DOHH2 (cell line): ENCODE measurements around the gene SPNS2.

Source experiments
- H3F3A ChIP-seq: fragments of 200-600 bp; sonication (generic), shearing (Covaris generic); 2 replicates; pipeline ENCODE4 v1.6.0; 2016; ENCODE audit warnings: antibody characterized with exemption, mild to moderate bottlenecking; ENCODE audit not compliant: control insufficient read depth, insufficient read depth
- H3K27ac ChIP-seq: fragments of 200-600 bp; sonication (generic); 2 replicates; pipeline ENCODE4 v1.5.1; 2014; ENCODE audit warnings: low read depth, mild to moderate bottlenecking, low read length, moderate library complexity
- H3K27me3 ChIP-seq: fragments of 200-600 bp; sonication (generic); 2 replicates; pipeline ENCODE4 v1.6.1; 2014; ENCODE audit warnings: mild to moderate bottlenecking, low read length, mixed read lengths; ENCODE audit not compliant: control insufficient read depth
- H3K36me3 ChIP-seq: fragments of 200-600 bp; sonication (generic); 2 replicates; pipeline ENCODE4 v1.6.1; 2014; ENCODE audit warnings: mild to moderate bottlenecking, low read length, moderate library complexity, mixed read lengths; ENCODE audit not compliant: control insufficient read depth
- H3K4me1 ChIP-seq: fragments of 200-600 bp; sonication (generic); 2 replicates; pipeline ENCODE4 v1.6.1; 2014; ENCODE audit warnings: mild to moderate bottlenecking, low read length, mixed read lengths; ENCODE audit not compliant: control insufficient read depth
- H3K4me2 ChIP-seq: fragments of 200-600 bp; sonication (generic); 2 replicates; pipeline ENCODE4 v1.6.0; 2014; ENCODE audit warnings: mild to moderate bottlenecking, low read length, moderate library complexity
- H3K4me3 ChIP-seq: fragments of 200-600 bp; sonication (generic); 2 replicates; pipeline ENCODE4 v1.5.1; 2014; ENCODE audit warnings: mild to moderate bottlenecking, low read length, mixed read lengths
- H3K79me2 ChIP-seq: fragments of 200-600 bp; sonication (generic); 2 replicates; pipeline ENCODE4 v1.6.1; 2014; ENCODE audit warnings: mild to moderate bottlenecking, low read length, mixed read lengths; ENCODE audit not compliant: control insufficient read depth
- H3K9me2 ChIP-seq: fragments of 200-600 bp; sonication (generic); replicated peaks from 2 replicates; pipeline ENCODE4 v1.6.1; 2014; ENCODE audit warnings: mild to moderate bottlenecking, low read length, mixed read lengths; ENCODE audit not compliant: control insufficient read depth
- H3K9me3 ChIP-seq: fragments of 200-600 bp; sonication (generic); 2 replicates; pipeline ENCODE4 v1.6.1; 2014; ENCODE audit warnings: antibody characterized with exemption, low read length, mixed read lengths; ENCODE audit not compliant: control insufficient read depth, insufficient read depth
- H4K20me1 ChIP-seq: fragments of 200-600 bp; sonication (generic); 2 replicates; pipeline ENCODE4 v1.6.0; 2014; ENCODE audit warnings: low read depth, mild to moderate bottlenecking, antibody characterized with exemption, low read length, moderate library complexity; ENCODE audit not compliant: control insufficient read depth, insufficient read depth
- EZH2phosphoT487 ChIP-seq: fragments of 200-600 bp; sonication (generic); IDR thresholded peaks from 2 replicates; pipeline ENCODE4 v1.6.1; 2017; ENCODE audit warnings: borderline replicate concordance, mild to moderate bottlenecking, antibody characterized with exemption, low read length, moderate library complexity, mixed read lengths
- TF ChIP-seq, protein P1 (sequence below): fragments of 200-600 bp; sonication (generic); IDR thresholded peaks from one replicate; pipeline ENCODE4 v1.5.1; 2014; ENCODE audit warnings: antibody characterized with exemption, mild to moderate bottlenecking, low read depth, low read length; ENCODE audit not compliant: poor library complexity, severe bottlenecking

The SPNS2 gene

DNA sequence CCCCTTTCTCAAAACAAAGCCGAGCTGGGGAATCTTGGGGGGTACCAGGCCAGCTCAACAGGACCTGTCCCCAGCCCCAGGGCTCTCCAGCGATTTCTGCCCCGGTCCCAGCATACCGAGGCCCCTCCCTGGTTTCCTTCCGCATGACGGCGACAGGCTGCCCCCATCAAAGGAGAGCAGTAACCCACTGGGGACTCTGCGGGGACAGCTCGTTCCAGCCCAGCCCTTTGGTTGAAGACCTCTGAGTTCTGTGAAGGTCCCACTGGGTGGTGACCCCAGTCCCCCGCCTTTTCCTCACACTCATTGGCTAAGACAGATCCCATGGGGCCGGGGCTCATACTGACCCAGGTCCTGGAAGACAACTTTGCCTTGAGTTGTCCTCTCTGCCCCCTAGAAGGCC lies 89.7 kb downstream of the SPNS2 start:
- Histone ChIP-seq H3K4me1 (no peaks in the 10 kb centered on the region), H3K9me2 (no peaks in the 10 kb centered on the region), H4K20me1 (no peaks in the 10 kb centered on the region), H3K79me2 (no peaks in the 10 kb centered on the region), H3K4me3 (no peak overlapping the region), H3K27ac (no peak overlapping the region), H3K9me3 (no peaks in the 10 kb centered on the region), H3K36me3 (no peaks in the 10 kb centered on the region), H3K27me3 (peaks cover 37% of the 10 kb centered on the region), H3F3A (no peaks in the 10 kb centered on the region), H3K4me2 (no peak overlapping the region)
- TF ChIP-seq EZH2phosphoT487: no peak
- TF ChIP-seq, protein P1, sequence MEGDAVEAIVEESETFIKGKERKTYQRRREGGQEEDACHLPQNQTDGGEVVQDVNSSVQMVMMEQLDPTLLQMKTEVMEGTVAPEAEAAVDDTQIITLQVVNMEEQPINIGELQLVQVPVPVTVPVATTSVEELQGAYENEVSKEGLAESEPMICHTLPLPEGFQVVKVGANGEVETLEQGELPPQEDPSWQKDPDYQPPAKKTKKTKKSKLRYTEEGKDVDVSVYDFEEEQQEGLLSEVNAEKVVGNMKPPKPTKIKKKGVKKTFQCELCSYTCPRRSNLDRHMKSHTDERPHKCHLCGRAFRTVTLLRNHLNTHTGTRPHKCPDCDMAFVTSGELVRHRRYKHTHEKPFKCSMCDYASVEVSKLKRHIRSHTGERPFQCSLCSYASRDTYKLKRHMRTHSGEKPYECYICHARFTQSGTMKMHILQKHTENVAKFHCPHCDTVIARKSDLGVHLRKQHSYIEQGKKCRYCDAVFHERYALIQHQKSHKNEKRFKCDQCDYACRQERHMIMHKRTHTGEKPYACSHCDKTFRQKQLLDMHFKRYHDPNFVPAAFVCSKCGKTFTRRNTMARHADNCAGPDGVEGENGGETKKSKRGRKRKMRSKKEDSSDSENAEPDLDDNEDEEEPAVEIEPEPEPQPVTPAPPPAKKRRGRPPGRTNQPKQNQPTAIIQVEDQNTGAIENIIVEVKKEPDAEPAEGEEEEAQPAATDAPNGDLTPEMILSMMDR: no peak
